ENCODE data around the gene RACGAP1. TPM values are rescaled to one million over a fixed set of nuclear protein-coding genes. Genes with fewer than 3 reads are reported as not detected.

RACGAP1 gene
- total RNA-seq, 4 donors from 2014 or later = 4.0 to 7.2 (median 6.2) TPM

GRCh38 chr12:50062728-50063460 lies 37.6 kb upstream of the RACGAP1 start:
- 78 to 84% methylated on average over 4 to 5 of the region's 5 CpGs for WGBS, 2 donors

GRCh38 chr12:50061946-50062686 lies 36.8 kb upstream of the RACGAP1 start:
- Histone ChIP-seq H3K9me3 (no peaks in the 10 kb centered on the region), H3K4me1 (peaks cover 2 to 6% of the 10 kb centered on the region in 2 donors), H3K27me3 (no peaks in the 10 kb centered on the region), H3K4me3 (replicated peaks in 1 of 3) (no peak overlapping the region), H3K27ac (no peak overlapping the region), H3K36me3 (no peaks in the 10 kb centered on the region)
- DNase-seq = no peak
- intact Hi-C loops (cut with DNase I) = no loop called here
- TF ChIP-seq CTCF (IDR thresholded peaks at IDR 0.05) (no peak), POLR2A (IDR thresholded peaks at IDR 0.05) (no peak)
- 69 to 70% methylated on average over 6 of the region's 6 CpGs for WGBS, 2 donors

More at GRCh38 chr12:50062728-50063460, 37.6 kb upstream of the RACGAP1 start:
- Histone ChIP-seq H3K9me3 (no peaks in the 10 kb centered on the region), H3K27me3 (no peaks in the 10 kb centered on the region), H3K27ac (no peak overlapping the region), H3K4me1 (peaks cover 0 to 2% of the 10 kb centered on the region in 2 donors), H3K4me3 (replicated peaks in 1 of 3) (no peak overlapping the region), H3K36me3 (no peaks in the 10 kb centered on the region)
- intact Hi-C loops (cut with DNase I) = no loop called here
- no peak for DNase-seq
- TF ChIP-seq POLR2A (IDR thresholded peaks at IDR 0.05) = no peak
- TF ChIP-seq CTCF (IDR thresholded peaks at IDR 0.05) = no peak

GRCh38 chr12:50061171-50061570 lies 35.9 kb upstream of the RACGAP1 start:
- Histone ChIP-seq H3K9me3 (no peaks in the 10 kb centered on the region), H3K36me3 (no peaks in the 10 kb centered on the region), H3K4me1 (peaks cover 6 to 15% of the 10 kb centered on the region in 2 donors), H3K4me3 (replicated peaks in 1 of 3) (no peak overlapping the region), H3K27me3 (no peaks in the 10 kb centered on the region), H3K27ac (no peak overlapping the region)
- TF ChIP-seq CTCF (IDR thresholded peaks at IDR 0.05) (no peak), POLR2A (IDR thresholded peaks at IDR 0.05) (no peak)
- WGBS, 2 donors = 92% methylated on average over 2 of the region's 2 CpGs
- no peak for DNase-seq
- intact Hi-C loops (cut with DNase I) = no loop called here

GRCh38 chr12:50060120-50060468 lies 34.8 kb upstream of the RACGAP1 start:
- no peaks in the 10 kb centered on the region for H3K27me3 ChIP-seq
- WGBS, 2 donors = 88 to 91% methylated on average over 3 of the region's 4 CpGs
- H3K27ac ChIP-seq = no peak overlapping the region
- intact Hi-C loops (cut with DNase I) = no loop called here
- TF ChIP-seq CTCF (IDR thresholded peaks at IDR 0.05) (no peak), POLR2A (IDR thresholded peaks at IDR 0.05) (no peak)
- H3K9me3 ChIP-seq = no peaks in the 10 kb centered on the region
- no peaks in the 10 kb centered on the region for H3K36me3 ChIP-seq
- no peak for DNase-seq
- H3K4me3 ChIP-seq (replicated peaks in 1 of 3) = no peak overlapping the region
- peaks cover 6 to 21% of the 10 kb centered on the region in 2 donors for H3K4me1 ChIP-seq
